Transverse colon (tissue), 4 donors: ENCODE results near the gene RUSF1. TPM values are rescaled to one million over a fixed set of nuclear protein-coding genes. Genes with fewer than 3 reads are reported as not detected.

Experiments
- DNase-seq: peaks from one replicate; pipeline ENCODE4 v3.0.0-alpha.2; 2019
- H3K27ac ChIP-seq, 4 donors: fragments of 200-600 bp; sonication (generic); 2 replicates each; pipeline ENCODE4 v1.5.1; 2016 to 2018; ENCODE audit warnings: inconsistent platforms in 4 of 4
- H3K27me3 ChIP-seq: fragments of 200-600 bp; sonication (generic); 2 replicates; pipeline ENCODE4 v1.5.1; 2017; ENCODE audit warnings: inconsistent platforms
- H3K36me3 ChIP-seq, 4 donors: fragments of 200-600 bp; sonication (generic); 2 replicates each; pipeline ENCODE4 v1.5.1; 2017 to 2019; ENCODE audit warnings: inconsistent platforms in 4 of 4
- H3K4me1 ChIP-seq, 4 donors: fragments of 200-600 bp; sonication (generic); 2 replicates each; pipeline ENCODE4 v1.5.1; 2017 to 2020; ENCODE audit warnings: inconsistent platforms in 4 of 4
- H3K4me3 ChIP-seq, 4 donors: fragments of 200-600 bp; sonication (generic); 1 replicate in 1 of 4; 2 replicates in 3 of 4; pipeline versions ENCODE4 v1.5.1 to v1.6.1; 2017 to 2019; ENCODE audit warnings: inconsistent platforms in 4 of 4
- H3K9me3 ChIP-seq, 2 donors: fragments of 200-600 bp; sonication (generic); 2 replicates each; pipeline ENCODE4 v1.5.1; 2017 to 2019; ENCODE audit warnings: inconsistent platforms in 2 of 2
- EP300 ChIP-seq: sonication (generic); formaldehyde crosslinking; IDR thresholded peaks from one replicate; pipeline ENCODE4 v1.6.1; 2017; ENCODE audit warnings: antibody characterized with exemption, low read depth
- POLR2A ChIP-seq: fragments of 450-650 bp; IDR thresholded peaks from one replicate; pipeline ENCODE4 v1.6.1; 2016; ENCODE audit warnings: antibody characterized with exemption, mild to moderate bottlenecking, moderate library complexity
- POLR2AphosphoS5 ChIP-seq, 3 donors: sonication (generic); formaldehyde crosslinking; IDR thresholded peaks; one replicate each; pipeline ENCODE4 v1.6.1; 2016; ENCODE audit warnings: antibody characterized with exemption in 3 of 3
- WGBS, 2 donors: methylation state at CpG; one replicate each; pipeline ENCODE4 v1.1.5; 2018; ENCODE audit warnings: low coverage in 1 of 2; 5-methylcytosine and 5-hydroxymethylcytosine counted together
- in situ Hi-C, 4 donors: fragments of 200-750 bp; cut with MboI; loops; one replicate each; pipeline versions ENCODE4 v1.15.0 to v1.15.1; 2017; ENCODE audit warnings: low sequenced_read_pairs in 3 of 4, low pct_ligation_motif_present in 1 of 4, low pct_unique_long_range_greater_than_20kb in 1 of 4
- intact Hi-C: fragments of 100-400 bp; cut with DNase I; formaldehyde crosslinking; loops from one replicate; pipeline ENCODE4 v1.15.1; 2023; ENCODE audit warnings: low total_unique reads
- total RNA-seq, 4 donors: library from RNA; depleted of rRNA; stranded (reverse); fragments of >200 nt; gene quantifications; one replicate each; pipeline ENCODE4 v1.1.0, GENCODE V29; 2016
- TF ChIP-seq, protein P1 (sequence below), 5 experiments: fragments of 200-600 bp in 3 of 5; fragments of 450-650 bp in 2 of 5; sonication (generic) in 3 of 5; IDR thresholded peaks; 1 replicate in 2 of 5; 2 replicates in 3 of 5; pipeline ENCODE4 v1.5.1; 2016 to 2017; ENCODE audit warnings: antibody characterized with exemption in 5 of 5, inconsistent platforms in 3 of 5, mild to moderate bottlenecking in 2 of 5, moderate library complexity in 1 of 5

The RUSF1 gene
- total RNA-seq, 4 donors from 2014 or later = 49.2 to 86.5 (median 71.3) TPM

DNA sequence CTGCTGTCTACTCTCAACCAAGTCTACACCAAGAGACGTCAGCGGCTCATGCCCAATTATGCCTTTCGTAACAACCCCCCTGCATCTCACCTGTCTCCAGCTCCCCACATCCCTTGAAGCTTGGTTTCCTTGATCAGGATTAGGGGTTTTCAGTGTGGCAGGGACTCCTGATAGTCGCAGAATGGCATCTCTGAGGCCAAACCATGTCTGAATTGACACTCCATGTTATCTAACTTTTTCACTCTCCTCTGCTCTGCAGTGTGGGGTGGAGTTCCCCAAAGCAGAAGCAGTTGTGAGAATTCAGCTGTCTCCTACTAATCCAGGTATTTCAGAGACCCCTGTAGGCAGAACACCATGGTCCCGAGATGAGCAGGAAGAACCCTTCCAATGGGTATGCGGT lies 13.9 kb upstream of the RUSF1 start:
- no peak for DNase-seq
- no peaks in the 10 kb centered on the region for H3K4me1 ChIP-seq
- H3K27me3 ChIP-seq = no peaks in the 10 kb centered on the region
- H3K27ac ChIP-seq = no peak overlapping the region
- H3K36me3 ChIP-seq = no peaks in the 10 kb centered on the region
- intact Hi-C loops = no loop called here
- no peak for TF ChIP-seq POLR2A
- no peak for TF ChIP-seq EP300
- TF ChIP-seq, protein P1, sequence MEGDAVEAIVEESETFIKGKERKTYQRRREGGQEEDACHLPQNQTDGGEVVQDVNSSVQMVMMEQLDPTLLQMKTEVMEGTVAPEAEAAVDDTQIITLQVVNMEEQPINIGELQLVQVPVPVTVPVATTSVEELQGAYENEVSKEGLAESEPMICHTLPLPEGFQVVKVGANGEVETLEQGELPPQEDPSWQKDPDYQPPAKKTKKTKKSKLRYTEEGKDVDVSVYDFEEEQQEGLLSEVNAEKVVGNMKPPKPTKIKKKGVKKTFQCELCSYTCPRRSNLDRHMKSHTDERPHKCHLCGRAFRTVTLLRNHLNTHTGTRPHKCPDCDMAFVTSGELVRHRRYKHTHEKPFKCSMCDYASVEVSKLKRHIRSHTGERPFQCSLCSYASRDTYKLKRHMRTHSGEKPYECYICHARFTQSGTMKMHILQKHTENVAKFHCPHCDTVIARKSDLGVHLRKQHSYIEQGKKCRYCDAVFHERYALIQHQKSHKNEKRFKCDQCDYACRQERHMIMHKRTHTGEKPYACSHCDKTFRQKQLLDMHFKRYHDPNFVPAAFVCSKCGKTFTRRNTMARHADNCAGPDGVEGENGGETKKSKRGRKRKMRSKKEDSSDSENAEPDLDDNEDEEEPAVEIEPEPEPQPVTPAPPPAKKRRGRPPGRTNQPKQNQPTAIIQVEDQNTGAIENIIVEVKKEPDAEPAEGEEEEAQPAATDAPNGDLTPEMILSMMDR (IDR thresholded peaks at IDR 0.05) = no peak
- no peak for TF ChIP-seq POLR2AphosphoS5 (IDR thresholded peaks at IDR 0.05)
- no peaks in the 10 kb centered on the region for H3K9me3 ChIP-seq
- no peak overlapping the region for H3K4me3 ChIP-seq
- in situ Hi-C loops = no loop called here
- WGBS, 2 donors = 93% methylated on average over 6 of the region's 6 CpGs; no CpG with 5 or more reads in 1 of the 2 donors

DNA sequence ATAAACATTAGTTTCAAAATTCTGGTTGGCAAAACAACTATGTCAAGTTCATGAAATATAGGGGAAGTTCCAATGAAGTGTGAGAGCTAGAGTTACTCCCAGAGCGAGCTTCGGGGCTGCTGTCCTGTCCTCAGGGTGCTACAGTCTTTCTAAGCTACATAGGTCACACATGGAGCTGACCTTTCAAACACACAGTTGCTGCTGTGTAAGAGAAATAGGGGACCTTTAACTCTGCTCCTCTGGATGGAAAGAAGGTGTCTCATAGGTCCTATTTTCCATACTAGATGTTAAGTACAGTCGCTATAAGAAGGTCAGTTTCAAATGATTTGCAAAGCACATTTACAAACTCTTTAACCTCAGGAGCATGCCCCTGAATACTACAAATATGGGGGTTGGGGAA lies 13.2 kb upstream of the RUSF1 start:
- DNase-seq = no peak
- Histone ChIP-seq H3K27me3 (no peaks in the 10 kb centered on the region), H3K36me3 (no peaks in the 10 kb centered on the region), H3K27ac (no peak overlapping the region), H3K9me3 (no peaks in the 10 kb centered on the region), H3K4me1 (no peaks in the 10 kb centered on the region), H3K4me3 (no peak overlapping the region)
- in situ Hi-C loops = no loop called here
- intact Hi-C loops = no loop called here
- TF ChIP-seq EP300 (no peak), POLR2A (no peak), POLR2AphosphoS5 (IDR thresholded peaks at IDR 0.05) (no peak)
- TF ChIP-seq, protein P1 (IDR thresholded peaks at IDR 0.05) = no peak
- WGBS, 2 donors = 79 to 100% methylated on average over 1 to 3 of the region's 3 CpGs

DNA sequence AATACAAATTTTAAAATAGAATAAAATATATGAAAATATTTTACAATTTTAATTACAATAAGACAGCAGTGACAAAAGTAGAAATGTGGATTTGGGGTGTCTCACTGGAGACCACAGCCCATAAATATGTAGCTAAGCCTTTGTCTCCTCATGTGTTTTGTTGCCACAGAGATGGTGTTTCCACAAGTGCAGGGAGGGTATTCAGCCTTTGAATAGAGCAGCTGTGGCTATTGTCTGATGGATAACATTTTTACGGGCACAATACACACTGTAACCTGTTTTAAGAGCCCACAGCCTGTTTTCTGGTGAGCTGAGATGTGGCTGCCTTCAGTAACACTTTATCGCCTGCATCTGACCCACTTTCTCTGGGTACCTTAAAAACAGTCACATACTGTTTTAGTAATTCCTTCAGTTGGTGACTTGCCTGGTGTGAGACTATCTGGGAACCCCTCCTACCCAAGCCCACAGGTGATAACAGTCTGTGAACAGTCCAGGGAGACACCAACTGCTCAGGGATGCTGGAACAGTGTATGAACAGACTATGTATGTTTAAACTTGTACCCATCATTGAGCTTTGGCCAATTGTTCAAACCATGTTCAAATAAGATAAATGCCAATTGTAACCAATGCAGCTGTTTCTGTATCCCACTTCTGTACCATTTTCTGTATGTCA lies 11.7 kb upstream of the RUSF1 start:
- TF ChIP-seq POLR2AphosphoS5 (IDR thresholded peaks at IDR 0.05) = no peak
- TF ChIP-seq, protein P1 (IDR thresholded peaks at IDR 0.05) = no peak
- no peak for TF ChIP-seq EP300
- TF ChIP-seq POLR2A = no peak
- Histone ChIP-seq H3K4me3 (no peak overlapping the region), H3K9me3 (no peaks in the 10 kb centered on the region), H3K27ac (no peak overlapping the region), H3K4me1 (no peaks in the 10 kb centered on the region), H3K36me3 (no peaks in the 10 kb centered on the region), H3K27me3 (no peaks in the 10 kb centered on the region)
- intact Hi-C loops (no loop called here), in situ Hi-C loops (loop anchor here in 1 of 4 donors (10.0 kb wide), 1 partner anchor 175 kb away; no protein-coding TSS in a partner anchor)
- no peak for DNase-seq
- WGBS, 2 donors = 87% methylated on average over 2 of the region's 2 CpGs; no CpG with 5 or more reads in 1 of the 2 donors

DNA sequence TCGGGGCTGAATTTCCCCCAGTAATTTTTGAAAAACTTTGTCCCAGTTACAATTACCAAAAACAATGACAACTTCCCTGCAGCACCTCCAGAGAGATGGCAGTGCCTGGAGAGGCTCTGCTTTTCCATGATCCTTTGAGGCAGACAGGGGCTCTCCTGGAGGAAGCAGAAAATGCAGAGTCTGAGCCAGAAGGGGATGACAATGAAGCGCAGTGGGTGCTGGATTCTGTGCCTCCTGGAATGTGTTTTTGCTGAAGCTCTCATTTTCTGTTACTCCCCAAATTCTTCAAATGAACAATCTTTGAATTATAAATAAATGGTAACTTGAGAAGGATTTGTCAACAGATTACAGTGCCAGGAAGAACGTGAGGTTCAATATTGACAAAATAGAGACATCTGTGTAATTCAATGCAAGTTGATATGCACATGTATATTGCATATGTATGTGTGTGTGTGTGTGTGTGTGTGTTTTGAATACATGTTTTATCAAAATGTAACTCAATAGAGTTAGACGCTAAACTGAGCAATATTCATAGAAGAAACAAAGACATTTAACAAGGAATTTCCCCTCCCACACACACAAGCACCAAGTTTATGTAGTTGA lies 9.7 kb upstream of the RUSF1 start:
- intact Hi-C loops = no loop called here
- in situ Hi-C loops = loop anchor here in 1 of 4 donors (10.0 kb wide), 1 partner anchor 177 kb away; no protein-coding TSS in a partner anchor
- Histone ChIP-seq H3K9me3 (no peaks in the 10 kb centered on the region), H3K27ac (no peak overlapping the region), H3K4me3 (no peak overlapping the region), H3K36me3 (no peaks in the 10 kb centered on the region), H3K4me1 (no peaks in the 10 kb centered on the region), H3K27me3 (no peaks in the 10 kb centered on the region)
- 59 to 69% methylated on average over 3 to 4 of the region's 4 CpGs for WGBS, 2 donors
- no peak for DNase-seq
- TF ChIP-seq POLR2AphosphoS5 (IDR thresholded peaks at IDR 0.05) = no peak
- TF ChIP-seq, protein P1 (IDR thresholded peaks at IDR 0.05) = no peak
- TF ChIP-seq POLR2A = no peak
- TF ChIP-seq EP300 = no peak
